Panc1 (cell line): ENCODE results near the gene NACA2.

Source experiments
- POLR2AphosphoS5 ChIP-seq: IDR thresholded peaks from 2 replicates; pipeline ENCODE4 v1.6.1; 2012; ENCODE audit warnings: mild to moderate bottlenecking, low read depth, low read length, moderate library complexity
- TF ChIP-seq, protein P1 (sequence below): fragments of 450-650 bp; IDR thresholded peaks from 2 replicates; pipeline ENCODE4 v1.5.1; 2017; ENCODE audit warnings: mild to moderate bottlenecking

DNA sequence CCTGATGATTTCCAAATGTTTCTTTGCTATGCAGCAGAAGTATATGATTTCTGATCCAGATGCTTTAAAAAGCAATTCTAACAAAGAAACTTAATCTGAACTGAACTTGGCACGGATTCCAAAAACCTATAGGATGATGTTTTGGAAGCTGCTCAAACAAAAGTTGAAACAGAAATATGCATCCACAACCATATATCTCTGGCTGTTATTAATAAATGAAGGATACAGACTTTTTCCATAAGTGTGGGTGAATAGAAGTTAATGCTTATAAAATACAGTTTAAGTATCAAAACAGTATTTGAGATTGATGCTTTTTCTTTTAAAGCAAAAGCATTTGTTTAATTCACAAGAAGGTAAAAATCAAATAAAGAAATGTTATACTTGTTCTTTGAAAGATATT lies 27.9 kb upstream of the NACA2 start:
- TF ChIP-seq, protein P1, sequence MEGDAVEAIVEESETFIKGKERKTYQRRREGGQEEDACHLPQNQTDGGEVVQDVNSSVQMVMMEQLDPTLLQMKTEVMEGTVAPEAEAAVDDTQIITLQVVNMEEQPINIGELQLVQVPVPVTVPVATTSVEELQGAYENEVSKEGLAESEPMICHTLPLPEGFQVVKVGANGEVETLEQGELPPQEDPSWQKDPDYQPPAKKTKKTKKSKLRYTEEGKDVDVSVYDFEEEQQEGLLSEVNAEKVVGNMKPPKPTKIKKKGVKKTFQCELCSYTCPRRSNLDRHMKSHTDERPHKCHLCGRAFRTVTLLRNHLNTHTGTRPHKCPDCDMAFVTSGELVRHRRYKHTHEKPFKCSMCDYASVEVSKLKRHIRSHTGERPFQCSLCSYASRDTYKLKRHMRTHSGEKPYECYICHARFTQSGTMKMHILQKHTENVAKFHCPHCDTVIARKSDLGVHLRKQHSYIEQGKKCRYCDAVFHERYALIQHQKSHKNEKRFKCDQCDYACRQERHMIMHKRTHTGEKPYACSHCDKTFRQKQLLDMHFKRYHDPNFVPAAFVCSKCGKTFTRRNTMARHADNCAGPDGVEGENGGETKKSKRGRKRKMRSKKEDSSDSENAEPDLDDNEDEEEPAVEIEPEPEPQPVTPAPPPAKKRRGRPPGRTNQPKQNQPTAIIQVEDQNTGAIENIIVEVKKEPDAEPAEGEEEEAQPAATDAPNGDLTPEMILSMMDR, result no peak
- no peak for TF ChIP-seq POLR2AphosphoS5
